ENCODE measurements around the gene FOXD4L3. TPM values are rescaled to one million over a fixed set of nuclear protein-coding genes. Genes with fewer than 3 reads are reported as not detected.
"Not testable (repeated sequence)": the region's sequence is repeated elsewhere in the genome, so short reads cannot be mapped to it uniquely, and the experiment has no call there.

Gene FOXD4L3
- total RNA-seq = 0.47 TPM

DNA sequence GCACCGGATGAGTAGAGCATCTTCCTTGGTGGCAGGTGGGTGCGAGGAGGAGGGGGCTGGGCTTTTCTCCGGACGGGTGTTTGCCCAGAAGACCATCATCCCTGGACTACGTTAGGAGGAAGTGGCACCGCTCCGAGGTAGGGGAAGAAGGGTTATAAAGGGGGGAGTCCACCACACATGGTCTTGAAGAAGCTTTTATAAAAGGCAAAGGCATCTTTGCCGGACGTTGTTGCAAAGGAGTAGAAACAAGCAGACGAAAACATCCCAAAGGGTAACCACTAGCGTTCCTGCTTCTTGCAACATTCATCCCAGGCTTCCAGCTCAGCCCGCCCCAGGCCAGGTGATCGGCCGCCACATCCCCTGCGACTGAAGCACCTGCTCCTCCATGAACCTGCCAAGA is at the start of gene FOXD4L3:
TSS of gene FOXD4L3 (plus strand) at position 301 of the 400 bp plus-strand sequence. CDS start at position 386, 85 bp downstream.
- not testable (repeated sequence) for DNase-seq

DNA sequence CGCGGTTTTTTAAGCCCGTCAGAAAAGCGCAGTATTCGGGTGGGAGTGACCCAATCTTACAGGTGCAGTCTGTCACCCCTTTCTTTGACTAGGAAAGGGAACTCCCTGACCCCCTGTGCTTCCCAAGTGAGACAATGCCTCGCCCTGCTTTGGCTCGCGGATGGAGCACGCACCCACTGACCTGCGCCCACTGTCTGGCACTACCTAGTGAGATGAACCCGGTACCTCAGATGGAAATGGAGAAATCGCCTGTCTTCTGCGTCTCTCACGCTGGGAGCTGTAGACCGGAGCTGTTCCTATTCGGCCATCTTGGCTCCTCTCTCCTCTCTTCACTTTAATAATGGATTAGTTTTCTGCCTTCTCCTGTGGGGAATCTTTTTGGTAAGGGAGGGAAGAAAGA is 21.6 kb upstream of the FOXD4L3 start:
- DNase-seq = not testable (repeated sequence)

DNA sequence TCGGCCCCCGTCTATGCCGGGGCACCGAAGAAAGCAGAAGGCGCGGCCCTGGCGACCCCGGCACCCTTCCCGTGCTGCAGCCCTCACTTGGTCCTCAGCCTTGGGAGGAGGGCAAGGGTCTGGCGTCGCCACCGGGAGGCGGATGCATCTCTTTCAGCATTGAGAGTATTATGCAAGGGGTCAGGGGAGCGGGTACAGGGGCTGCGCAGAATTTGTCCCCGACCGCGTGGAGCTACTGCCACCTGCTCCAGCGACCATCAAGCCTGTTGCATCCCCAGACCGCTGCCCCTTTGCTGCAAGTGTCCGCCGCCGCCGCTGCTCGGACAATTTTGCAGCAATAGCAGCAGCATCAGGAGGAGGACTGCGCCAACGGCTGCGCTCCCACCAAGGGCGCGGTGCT is 1.1 kb downstream of the FOXD4L3 start:
- not testable (repeated sequence) for DNase-seq

DNA sequence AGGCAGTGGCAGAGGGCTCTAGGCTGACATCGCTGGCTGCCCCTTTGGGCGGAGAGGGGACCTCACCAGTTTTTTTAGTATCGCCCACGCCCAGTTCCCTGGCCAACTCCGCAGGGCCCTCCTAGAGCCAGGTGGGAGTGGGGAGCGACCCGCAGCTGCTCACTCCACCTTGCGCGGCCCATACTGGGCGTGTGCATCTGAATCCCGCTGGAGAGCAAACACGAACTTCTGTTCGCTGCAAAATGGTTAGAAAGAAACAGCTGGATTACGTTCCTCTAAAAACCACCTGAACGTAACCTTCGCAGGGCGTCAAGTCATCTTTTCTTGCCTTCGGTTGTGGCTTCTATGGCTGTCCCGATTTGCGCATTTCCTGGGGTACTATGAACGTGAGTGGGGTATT is 1.5 kb downstream of the FOXD4L3 start:
- DNase-seq = not testable (repeated sequence)

DNA sequence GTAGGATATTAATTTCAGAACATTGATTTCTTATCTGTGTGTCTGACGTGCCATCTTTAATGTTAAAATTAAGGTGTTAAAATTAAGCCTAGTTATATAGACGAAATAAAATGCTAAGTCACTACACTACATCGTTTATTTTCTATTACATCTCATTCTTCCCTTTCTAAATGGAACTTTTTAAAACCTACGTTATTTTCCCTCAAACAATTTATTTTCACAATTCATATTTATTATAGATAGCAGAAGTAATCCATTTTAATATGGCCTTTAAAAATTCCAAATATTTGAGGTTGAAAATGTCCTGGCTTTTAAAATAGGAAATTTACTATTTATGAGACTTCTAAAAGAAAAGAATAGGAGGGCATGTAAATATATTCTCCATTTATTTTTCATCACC is 2.1 kb downstream of the FOXD4L3 start:
- DNase-seq = not testable (repeated sequence)

DNA sequence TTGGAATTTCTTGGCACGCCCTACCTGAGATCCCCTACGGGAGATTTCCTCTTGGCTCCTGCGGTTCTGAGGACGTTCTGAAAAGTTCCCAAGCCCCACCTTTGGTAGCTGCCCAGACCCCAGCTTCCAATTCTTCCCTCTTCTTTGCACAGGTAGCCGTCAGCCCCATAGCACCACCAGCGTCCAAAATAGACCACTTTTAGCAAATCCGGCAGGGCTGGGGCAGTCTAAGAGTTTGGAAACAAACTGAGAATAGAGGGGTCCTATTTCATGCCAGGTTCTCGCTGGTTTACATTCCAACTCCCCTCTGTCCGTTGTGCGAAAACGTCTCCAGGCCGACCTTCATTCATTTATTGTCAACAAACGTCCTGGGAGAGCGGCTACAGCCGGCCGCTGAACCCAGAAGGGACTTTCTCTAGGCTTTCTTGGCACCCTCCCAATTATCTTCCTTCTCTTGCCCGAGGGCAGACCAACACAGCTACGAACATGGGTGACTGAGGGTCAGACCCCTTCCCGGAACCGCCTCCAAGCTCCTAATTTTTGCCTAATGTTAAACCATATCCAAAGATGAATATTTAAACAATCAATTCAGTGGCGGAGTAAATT is 3.1 kb downstream of the FOXD4L3 start:
- not testable (repeated sequence) for DNase-seq

DNA sequence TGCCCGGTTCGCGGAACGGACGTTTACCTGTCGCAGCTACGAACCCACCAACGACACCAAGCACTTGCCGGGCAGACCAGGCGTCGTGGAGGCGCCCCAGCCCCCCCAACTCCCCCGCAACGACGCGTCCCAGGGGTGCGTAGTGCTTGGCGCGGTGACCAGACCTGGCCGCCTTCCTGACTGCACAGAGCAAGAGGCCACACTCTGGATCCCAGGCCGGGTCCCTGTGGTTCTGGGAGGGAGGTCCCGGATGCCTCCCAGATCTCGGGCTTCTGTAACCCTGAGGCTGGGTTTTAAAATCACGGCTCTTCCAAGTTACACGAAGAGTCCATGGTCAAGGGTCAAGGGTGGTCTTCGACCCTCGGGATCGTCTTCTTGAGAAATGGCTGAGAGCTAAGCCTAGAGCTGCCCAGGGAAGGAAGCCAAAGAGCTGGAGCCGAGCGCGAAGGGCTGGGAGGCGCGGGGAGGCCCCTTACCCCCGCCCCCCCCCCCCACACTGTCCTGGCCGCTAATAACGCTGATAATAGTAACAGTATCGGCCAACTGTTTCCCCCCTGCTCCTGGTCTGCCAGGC is 3.8 kb downstream of the FOXD4L3 start:
- DNase-seq = not testable (repeated sequence)

DNA sequence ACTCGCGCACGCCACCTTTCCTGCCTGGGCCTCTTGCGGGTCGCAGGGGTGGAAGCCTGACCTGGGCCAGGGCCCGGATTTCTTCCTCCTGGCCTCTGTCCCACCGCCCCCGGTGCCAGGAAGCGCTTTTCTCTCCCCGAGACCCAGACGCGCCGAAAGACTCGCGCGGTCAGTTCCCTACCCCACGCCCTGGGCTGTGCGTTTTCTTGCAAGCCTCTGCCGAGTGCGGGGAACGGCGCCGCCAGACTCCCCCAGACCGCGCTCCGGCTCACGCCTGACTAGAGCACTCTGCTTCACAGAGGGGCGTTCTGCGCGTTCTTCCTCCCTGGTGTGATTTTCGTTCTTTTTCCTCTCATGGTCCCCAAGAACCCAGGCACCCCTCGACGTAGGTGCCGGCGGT is 4.5 kb downstream of the FOXD4L3 start:
- DNase-seq = not testable (repeated sequence)

DNA sequence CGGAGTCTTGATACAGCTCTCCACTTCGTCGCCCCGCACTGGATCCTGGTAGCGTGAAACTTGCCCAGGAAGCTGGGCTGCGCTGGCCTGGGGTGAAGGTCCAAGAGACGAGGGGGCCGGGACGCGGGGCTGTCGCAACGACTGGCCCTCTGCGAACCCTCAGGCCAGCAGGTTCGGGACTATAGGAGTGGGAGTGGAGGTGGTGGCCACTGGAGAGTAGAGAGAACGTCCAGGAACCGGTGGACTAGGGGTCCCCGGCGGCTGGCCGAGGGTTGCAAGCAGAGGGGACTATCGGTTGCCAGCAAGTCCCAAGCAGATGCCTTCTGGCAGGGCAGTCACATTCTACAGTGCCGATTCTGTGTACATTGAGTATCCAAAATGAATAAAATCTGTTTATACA is 5.0 kb downstream of the FOXD4L3 start:
- not testable (repeated sequence) for DNase-seq

DNA sequence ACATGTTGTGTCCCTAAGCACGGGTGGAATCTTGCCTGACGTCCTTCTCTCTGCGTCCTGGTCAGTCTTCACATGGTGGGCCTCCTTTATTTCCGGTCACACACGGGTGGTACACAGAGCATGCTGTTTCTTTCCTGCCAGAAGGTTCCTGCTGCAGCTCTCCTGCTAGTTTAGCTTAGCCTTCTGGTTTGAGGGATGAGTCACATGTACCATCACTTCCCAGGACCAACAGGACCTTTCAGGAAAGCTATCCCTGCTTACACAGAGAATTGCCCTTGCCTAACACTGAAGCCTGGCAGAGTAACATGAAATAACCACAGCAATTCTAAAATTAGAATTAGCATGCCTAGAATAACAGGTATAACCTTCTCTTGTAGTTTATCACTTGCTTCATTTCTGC is 8.5 kb downstream of the FOXD4L3 start:
- not testable (repeated sequence) for DNase-seq

DNA sequence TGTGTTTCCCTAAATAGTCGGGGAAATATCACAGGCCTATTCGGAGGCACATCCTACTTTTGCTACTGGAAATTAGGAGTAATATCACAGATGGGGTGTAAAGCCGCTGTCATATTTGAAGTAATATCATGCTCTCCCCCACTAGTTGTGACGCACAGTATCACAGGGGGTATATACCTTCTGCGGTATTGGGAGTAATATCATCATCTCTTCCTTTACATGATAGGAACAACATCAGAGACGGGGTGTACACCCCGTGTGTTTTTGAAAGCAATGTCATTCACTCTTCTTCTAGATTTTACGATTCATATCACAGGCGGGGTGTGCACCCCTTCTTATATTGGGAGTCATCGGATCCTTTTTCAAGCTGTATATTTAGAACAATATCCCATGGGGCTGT is 15.5 kb downstream of the FOXD4L3 start:
- DNase-seq = not testable (repeated sequence)

DNA sequence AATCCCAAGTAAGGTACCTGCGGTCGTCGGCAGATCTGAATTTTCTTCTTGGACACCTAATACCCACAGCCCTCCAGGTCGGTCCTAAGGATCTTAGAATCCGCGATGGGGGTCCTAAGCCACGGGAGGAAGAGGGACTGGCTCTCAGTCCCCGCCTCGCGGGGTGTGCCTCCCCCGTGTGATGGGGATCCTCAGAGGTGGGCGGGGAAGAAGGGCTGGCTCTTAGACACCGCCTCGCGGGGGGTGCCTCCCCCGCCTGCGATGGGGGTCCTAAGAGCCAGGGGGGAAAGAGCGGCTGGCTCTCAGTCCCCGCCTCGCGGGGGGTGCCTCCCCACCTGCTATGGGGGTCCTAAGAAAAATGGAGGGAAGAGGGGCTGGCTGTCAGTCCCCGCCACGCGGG is 21.1 kb downstream of the FOXD4L3 start:
- DNase-seq = not testable (repeated sequence)

DNA sequence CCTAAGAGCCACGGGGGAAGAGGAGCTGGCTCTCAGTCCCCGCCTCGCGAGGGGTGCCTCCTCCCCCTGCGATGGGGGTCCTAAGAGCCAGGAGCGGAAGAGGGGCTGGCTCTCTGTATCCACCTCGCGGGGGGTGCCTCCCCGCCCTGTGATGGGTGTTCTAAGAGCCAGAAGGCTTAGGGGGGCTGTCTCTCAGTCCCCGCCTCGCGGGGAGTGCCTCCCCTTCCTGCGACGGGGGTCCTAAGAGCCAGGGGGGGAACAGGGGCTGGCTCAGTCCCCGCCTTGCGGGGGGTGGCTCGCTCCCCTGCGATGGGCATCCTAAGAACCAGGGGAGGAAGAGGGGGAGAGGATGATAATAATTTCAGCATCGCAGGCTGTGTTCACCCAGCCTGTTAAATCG is 21.9 kb downstream of the FOXD4L3 start:
- DNase-seq = not testable (repeated sequence)

DNA sequence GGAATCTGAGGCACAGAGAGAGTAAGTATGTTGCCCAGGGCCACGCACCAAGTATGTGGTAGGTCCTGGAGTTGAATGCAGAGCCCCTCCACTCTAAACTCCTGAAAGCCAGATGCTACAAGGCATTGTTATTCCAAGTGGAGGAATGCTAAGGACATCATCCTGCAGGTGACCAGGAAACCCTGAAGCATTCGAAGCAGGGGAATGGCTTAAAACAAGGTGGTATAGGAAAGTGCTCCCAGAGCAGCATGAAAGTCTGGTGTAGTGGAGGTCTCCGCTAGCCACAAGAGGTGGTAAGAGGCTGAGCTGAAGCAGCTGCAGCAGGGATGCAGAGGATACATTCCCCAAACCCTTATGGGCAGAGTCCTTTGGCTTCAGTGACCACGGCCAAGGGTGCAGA is 26.4 kb downstream of the FOXD4L3 start:
- DNase-seq = not testable (repeated sequence)

DNA sequence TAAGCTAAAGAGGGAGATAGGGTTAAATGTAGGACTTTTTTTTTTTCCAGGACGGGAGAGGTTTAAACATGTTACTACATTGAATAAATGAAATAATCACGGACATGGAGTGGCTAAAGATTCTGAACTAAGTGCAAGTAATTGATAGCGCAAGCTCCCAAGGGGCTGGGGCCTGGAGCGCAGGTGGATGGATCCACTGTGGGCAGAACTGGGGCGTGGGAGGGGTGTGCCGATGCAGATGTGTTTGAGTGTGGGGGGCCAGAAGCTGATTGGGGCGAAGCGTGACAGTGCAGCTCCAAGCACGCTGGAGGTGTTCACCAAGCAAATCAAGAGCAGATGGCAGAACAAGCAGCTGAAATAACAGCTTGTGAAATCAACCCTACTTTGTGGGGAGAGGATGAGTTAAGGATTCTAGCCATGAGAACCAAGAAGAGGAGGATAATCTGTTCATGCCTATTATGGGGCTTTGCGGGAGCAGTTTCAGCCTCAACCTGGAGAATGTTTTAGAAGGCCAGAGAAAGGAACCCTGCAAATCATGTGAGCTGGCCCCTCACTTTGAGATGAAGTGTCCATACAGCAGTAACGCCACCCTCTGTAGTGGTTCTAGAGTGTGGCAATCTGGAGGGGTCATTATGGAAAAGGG is 28.0 kb downstream of the FOXD4L3 start:
- DNase-seq = not testable (repeated sequence)

DNA sequence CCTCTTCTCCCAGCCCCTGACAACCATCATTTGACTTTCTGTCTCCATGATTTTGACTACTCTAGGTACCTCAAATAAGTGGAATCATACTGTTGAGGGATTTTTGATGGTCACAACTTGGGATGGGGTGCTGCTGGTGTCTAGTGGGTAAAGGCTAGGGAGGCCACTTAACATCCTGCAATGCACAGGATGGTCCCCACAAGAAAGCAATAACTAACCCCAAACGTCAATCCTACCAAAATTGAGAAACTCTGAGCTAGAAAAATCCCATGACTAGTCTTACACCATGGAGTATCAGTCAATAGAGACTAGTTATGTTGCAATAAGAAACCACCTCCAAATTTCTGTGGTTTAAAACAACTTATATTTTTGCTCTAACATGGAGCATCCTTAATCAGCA is 29.5 kb downstream of the FOXD4L3 start:
- not testable (repeated sequence) for DNase-seq

DNA sequence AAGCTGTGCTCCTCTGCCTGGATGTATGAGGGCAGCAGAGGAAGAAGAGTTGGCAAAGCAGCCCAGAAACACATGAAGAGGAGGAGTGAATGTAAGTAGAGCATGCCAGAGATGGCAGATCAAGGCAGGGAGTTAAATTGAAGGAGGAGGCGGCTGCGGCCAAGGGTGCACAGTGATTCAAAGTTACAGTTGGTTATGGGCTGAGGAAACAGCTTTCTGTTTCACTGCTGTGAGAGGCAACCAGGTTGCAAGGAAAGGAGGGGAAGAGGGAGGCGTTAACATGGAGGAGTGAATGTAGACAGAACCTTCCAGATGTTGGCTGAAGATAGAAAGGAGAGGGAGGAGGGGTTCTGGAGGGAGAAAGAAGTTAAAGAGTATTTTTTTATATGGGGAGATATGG is 33.3 kb downstream of the FOXD4L3 start:
- DNase-seq = not testable (repeated sequence)

DNA sequence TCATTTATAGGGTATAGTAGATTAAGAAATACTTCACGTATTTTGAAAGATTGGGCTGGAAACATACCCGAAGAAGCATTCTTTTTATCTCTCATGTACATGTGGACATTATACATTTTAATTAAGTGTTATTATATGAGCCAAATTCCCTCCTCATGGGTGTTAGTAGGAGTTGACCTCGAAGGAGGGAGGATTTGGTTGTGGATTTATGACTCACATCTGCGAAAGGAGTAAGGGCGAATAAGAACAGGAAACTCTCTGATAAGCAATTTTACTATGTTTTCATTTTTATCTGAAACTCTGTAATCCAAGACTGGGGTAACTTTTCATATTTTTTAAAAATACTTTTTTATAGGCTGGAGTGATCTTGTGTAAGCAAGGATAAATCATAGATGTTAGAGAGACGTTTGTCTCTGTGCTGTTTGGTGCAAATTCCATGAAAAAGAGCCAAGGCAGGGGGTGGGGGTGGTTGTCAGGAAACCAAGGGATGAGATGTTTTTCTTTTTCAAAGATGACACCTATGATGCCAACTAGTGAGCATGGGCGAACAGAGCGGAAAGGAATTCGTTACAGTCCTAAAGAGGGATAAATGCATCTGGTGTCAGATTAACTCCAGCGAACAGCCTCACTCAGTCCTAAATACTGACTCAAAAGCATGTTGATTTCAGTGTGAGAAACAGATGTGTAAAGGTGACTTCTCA is 34.1 kb downstream of the FOXD4L3 start:
- not testable (repeated sequence) for DNase-seq

DNA sequence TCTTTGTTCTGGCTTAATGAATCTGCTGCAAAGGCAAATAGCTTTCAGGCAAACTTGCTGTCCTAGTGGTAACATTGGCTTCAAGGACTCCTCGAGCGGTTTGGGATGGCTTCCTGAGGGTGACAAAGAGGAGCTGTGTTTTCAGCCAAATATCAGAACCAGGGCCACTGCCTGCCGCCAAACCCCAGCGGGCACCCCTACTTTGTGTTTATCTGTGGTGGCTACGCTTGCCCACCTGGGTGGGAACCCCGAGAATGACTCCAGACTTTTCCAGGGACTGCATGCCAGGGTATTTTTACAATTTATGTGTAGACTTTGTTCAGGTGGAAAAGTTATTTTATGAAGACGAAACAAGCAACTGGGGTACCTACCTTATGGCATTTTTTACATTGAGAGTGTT is 35.3 kb downstream of the FOXD4L3 start:
- not testable (repeated sequence) for DNase-seq

DNA sequence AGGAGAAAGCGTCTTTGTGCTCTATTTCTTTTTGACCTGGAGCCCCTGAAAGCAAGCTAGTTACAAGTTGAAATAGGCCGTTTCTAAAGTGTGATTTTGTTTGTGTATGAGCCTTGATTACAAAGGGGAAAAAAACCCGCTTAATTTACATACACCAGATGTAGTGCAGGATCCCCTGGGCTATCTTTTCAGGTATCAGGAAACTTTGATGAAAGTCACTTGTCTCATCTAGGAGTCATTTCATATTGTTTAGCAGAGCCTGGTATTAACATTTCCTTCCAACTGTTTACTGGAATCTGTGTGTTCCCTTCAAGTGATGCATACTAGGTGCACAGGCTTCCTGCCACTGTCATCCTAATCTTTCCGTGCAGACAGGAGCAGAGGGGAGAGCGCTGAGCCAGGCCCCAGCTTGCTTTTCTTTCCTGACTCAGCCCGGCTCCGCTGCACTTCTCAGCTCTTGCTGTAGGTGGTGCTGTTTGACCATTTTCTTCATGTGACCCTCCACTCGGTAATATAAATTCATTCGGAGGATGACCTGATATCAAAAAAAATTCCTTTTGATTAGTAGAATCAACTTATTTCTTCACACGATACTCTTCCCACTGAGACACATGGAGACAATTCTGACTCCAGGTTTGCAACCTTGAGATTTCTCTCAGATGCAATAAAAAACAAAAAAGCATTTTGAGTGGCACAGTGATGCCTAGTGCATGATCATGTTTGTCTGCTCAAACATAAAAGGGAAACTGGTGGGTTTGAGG is 39.8 kb downstream of the FOXD4L3 start:
- not testable (repeated sequence) for DNase-seq

DNA sequence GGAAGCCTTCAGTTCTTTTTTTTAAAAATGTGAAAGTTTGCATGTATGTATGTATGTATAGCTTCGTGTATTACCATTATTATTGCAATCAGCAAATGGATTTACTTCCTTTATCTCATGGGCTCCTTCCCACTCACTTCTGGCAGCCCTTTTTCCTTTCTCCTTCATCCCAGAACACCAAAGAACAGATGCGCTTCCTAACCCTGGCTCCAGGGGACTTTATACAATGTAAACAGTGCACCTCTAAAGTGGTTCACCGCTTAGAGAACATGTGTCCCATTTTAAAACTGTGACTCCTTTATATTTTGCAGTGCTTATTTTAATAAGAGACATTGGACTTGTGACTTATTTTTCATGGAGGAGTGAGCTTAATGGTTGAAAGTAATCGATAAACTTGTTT is 40.6 kb downstream of the FOXD4L3 start:
- DNase-seq = not testable (repeated sequence)

DNA sequence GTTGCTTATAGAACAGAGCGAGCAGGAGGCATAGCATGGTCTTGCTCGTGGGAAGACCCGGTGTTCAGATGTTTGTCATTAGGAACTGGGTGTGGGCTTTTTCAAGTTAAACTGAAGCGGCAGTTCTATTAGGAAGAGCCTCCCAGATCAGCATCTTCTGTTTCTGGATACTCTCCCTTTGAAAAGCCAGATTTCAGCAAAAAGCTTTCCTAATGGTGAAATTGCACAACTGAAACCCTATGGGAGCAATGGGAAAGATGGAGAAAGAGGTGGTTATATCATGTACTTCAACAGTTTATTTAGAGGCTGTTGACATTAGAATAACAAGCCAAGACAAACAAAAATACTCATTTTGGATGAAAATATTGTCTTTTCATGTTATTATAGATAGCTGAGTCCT is 41.3 kb downstream of the FOXD4L3 start:
- DNase-seq = not testable (repeated sequence)
